VCaP (cell line): ENCODE results near the gene SRR.
"Not testable (repeated sequence)": the region's sequence is repeated elsewhere in the genome, so short reads cannot be mapped to it uniquely, and the experiment has no call there.

Experiments used
- H3K27ac ChIP-seq: fragments of 450-650 bp; 2 replicates; pipeline ENCODE4 v1.5.1; 2017
- TF ChIP-seq, protein P1 (sequence below): fragments of 450-650 bp; conservative IDR thresholded peaks from 2 replicates; pipeline ENCODE4 v1.5.1; 2017; ENCODE audit warnings: mild to moderate bottlenecking, moderate library complexity

SRR gene

GRCh38 chr17:2303204-2304188 is at the start of gene SRR, which contains the start of gene SMG6:
SRR (plus strand) TSS chr17:2303950; CDS start chr17:2315561, 11,611 bp downstream.
SMG6 (minus strand) TSS chr17:2303785; CDS start chr17:2303720, 65 bp downstream.
- TF ChIP-seq, protein P1, sequence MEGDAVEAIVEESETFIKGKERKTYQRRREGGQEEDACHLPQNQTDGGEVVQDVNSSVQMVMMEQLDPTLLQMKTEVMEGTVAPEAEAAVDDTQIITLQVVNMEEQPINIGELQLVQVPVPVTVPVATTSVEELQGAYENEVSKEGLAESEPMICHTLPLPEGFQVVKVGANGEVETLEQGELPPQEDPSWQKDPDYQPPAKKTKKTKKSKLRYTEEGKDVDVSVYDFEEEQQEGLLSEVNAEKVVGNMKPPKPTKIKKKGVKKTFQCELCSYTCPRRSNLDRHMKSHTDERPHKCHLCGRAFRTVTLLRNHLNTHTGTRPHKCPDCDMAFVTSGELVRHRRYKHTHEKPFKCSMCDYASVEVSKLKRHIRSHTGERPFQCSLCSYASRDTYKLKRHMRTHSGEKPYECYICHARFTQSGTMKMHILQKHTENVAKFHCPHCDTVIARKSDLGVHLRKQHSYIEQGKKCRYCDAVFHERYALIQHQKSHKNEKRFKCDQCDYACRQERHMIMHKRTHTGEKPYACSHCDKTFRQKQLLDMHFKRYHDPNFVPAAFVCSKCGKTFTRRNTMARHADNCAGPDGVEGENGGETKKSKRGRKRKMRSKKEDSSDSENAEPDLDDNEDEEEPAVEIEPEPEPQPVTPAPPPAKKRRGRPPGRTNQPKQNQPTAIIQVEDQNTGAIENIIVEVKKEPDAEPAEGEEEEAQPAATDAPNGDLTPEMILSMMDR = 0 out of 2 replicates have a peak, but pooled peaks have one; percentile 6
- H3K27ac ChIP-seq = peak within 1 kb of the TSS; percentile 90

GRCh38 chr17:2258830-2259229 is 44.9 kb upstream of the SRR start:
- not testable (repeated sequence) for H3K27ac ChIP-seq

GRCh38 chr17:2259769-2260536 is 43.8 kb upstream of the SRR start:
- no peak overlapping the region for H3K27ac ChIP-seq
- TF ChIP-seq, protein P1 = no peak

GRCh38 chr17:2262135-2262587 is 41.6 kb upstream of the SRR start:
- no peak overlapping the region for H3K27ac ChIP-seq

DNA sequence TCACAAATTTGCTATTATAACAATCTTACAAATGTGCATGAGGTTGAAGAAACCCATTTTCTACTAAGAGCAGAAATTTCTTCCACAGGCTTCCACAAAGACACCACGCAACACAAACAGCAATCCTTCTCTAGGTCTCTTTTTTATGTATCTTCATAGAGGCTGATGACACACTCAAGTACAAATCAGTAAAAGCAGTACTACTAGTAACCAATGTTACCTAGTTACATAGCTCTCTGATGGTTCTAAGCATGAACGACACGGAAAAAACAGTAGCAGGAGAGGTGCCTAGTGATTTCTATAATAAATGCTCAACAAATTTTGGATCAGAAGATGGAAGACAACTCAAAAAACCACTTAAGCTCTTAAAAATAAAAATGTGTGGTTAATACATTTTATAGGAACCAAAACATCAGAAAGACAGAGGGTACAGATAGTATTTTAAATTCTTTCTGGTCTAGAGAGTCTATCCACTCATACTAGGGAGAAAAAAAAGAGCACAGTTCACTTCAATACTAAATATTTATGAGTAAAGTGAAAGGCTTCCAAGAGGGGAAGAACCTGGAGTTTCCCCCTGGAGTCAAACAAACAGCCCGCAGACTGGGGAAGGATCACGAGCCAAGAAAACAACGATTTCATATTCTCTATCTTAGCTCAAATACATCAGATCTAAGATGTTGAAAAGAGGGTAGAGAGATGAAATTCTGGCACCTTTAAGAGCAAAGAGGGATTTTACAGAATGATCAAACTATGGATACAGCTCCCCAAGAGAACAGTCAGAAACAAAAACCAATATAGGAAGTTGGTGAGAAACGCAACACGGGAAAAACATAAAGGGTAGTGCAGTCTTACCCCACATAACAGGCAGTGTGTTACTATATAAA is 40.3 kb upstream of the SRR start:
- H3K27ac ChIP-seq = no peak overlapping the region
- TF ChIP-seq, protein P1 = no peak

More at GRCh38 chr17:2262135-2262587, 41.6 kb upstream of the SRR start:
- TF ChIP-seq, protein P1 = no peak

DNA sequence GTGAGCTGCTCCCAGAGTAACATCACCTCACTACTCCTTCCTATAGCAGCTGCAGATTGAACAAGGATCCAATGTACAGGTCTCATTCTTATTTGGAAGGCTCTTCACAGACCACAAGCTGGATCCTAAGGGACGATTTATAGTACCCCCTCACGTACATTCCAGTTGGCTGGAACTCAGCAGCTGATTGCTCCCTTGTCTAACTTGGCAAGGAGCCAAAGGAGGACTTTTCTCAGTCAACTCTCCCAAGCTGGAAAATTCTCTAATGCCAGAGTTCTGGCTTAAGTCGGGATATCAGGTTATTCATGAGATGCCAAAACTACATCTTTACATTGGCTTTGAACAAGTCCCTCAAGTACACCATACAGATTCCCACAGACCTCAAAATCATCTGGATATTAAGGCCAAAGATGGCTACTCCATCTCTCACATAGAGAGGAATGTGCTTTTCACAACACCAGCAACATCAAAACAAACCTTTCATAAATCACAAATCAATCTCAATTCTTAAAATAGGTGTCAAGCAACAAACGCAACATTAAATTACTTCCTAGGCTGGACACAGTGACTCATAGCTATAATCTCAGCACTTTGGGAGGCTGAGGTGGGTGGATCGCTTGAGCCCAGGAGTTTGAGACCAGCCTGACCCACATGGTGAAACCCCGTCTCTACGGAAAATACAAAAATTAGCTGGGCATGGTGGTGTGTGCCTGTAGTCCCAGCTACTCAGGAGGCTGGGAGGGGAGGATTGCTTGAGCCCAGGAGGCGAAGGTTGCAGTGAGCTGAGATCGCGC is 39.5 kb upstream of the SRR start:
- no peak overlapping the region for H3K27ac ChIP-seq
- TF ChIP-seq, protein P1 = no peak

- not testable (repeated sequence) for H3K27ac ChIP-seq
These were observed 38.6 kb upstream of the SRR start for GRCh38 chr17:2265166-2265565.
